GM21717 (cell line): Measurements from ENCODE around the gene ZNF771.
"Not testable (repeated sequence)": the region's sequence is repeated elsewhere in the genome, so short reads cannot be mapped to it uniquely, and the experiment has no call there.

Experiments
- ATAC-seq: cut with Tn5 transposase; IDR thresholded peaks from one replicate; pipeline ENCODE4 v1.9.1; 2021; ENCODE audit warnings: mild to moderate bottlenecking, moderate library complexity; ENCODE audit not compliant: unreplicated experiment

The ZNF771 gene

DNA sequence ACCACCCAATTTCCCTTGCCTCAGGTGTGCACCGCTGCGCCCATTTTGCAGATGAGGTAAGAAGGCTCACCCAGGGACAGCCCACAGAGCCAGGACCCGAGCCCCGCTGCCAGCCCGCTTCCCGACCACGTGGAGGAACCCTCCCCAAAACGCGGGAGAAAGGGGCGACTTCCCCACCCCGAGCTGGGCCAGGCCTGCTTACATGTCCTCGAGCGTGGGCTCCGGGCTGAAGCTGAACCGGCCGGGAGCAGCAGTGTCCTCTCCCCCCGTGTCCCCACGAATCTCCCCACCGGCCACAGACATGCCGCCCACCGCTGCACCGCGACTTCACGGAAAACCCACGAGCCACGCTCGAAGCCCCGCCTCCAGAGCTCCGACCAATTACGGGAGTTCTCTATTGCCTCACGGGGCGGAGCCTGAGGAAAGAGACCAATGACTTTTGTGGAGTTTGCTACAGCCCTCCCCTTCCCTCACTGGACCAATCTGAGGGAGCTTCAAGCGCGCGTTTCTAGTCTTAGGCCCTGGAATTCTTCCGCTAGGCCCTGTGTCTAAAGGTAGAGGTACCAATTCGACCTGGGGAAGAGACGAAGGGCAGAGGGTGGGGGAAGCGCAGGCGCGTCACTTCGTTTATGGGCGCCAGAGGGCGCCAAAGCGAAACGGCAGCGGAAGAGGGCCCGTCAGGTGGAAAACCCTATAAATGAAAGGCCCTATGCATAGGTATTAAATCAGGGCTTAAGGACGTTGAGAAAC is 22.4 kb downstream of the ZNF771 start, which contains the start of gene DCTPP1:
Gene DCTPP1, minus strand, starts transcription at position 353 of the 750 bp plus-strand sequence. Its CDS starts 50 bp downstream, at position 303.
- ATAC-seq, result peak; percentile 88

DNA sequence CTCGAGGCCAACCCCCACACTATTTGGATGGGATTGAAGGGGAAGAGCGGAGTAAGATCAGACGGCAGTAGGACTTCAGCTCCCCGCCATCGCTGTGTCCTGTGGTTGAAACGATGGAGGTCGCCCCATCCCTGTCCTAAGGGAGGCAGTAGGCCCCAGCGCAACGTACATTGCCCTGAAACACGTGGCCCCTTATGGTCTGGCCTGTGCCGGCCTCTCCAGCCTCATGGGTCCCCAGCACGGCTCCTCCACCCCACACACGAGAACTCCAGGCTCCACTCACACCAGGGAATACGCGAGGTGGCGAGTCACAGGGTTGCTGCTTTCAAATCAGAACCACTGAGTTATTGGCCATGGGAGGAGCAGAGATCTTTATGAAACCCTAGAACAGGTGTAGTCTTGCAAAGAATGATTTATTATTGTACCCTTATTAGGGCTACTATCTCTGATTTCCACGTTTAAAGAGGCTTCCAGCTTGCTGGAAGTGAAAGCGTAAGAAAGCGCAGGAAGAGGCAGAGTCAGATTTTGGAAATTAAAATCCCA is 23.1 kb downstream of the ZNF771 start:
- peak; percentile 18 for ATAC-seq

DNA sequence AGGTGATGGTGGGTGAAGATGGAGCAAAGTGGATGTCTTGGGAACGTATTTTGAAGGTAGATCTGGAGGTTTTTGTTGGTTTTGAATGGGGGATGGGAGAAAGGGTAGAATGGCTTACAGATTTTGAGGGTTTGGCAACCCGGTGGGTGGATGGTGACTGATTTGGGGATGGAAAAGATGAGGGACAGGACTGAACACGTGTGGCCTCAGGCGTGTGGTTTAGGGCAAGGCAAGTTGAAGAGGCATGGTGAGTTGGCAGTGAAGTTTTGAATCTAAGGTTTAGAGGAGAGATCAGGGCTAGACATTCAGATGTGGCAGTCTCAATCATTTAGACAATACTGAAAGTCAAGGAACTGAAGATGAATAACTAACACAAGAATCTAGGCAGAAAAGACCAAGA is 27.4 kb downstream of the ZNF771 start:
- no peak for ATAC-seq

DNA sequence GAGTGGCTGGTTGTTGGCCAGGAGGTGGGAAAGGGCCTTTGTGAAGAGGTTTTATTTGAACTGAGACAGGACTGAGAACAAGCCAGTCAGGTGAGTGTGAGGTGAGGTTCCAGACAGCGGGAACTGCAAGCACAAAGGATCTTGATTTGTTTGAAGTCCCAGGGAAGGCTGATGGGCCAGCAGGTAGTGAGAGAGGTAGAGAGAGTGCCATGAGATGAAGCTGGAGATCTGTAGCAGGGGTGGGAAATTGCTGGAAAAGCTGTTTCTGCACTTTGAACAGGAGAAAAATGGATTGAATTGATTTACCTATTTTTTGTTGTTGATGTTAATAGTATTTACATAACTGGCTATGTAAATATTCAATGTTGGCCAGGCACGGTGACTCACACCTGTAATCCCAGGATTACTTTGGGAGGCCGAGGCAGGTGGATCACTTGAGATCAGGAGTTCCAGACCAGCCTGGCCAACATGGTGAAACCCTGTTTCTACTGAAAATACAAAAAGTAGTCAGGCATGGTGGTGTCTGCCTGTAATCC is 30.2 kb downstream of the ZNF771 start:
- ATAC-seq, result no peak

DNA sequence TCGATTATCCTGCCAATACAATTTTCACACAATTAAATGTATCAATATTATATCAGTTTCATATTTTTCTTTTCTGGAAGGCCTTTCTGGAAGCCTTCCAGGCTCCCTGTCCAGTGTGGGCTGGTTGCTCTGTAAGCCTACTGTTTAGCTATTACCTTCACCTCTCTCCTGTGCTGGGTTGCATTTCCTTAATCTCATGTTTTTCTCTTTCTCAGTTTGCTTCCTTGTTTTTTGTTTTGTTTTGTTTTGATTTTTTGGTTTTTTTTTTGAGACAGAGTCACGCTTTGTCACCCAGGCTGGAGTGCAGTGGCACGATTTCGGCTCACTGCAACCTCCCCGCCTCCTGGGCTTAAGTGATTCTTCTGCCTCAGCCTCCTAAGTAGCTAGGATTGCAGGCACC is 31.4 kb downstream of the ZNF771 start:
- ATAC-seq, result no peak

DNA sequence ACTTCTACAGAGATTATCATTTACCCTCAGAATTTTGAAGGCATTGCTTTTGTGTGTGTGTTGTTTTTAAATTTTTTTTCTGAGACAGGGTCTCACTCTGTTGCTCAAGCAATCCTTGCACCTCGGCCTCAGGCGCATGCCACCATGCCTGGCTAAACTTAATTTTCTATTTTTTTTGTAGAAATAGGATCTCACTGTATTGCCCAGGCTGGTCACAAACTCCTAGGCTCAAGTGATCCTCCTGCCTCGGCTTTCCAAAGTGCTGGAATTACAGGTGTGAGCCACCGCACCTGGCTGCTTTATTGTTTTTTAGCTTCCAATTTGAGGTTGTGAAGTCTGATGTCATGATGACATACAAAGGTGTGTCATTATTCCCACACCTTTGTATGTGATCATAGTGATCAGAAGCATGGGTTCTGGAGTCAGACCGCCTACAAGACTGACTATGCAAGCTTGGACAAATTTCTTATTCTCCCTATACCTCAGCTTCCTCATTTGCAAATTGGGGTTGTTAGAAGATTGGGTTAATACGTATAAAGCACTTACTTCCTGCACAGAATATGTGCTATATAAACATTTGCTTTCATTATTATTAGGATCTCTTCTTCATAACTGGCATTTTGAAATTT is 32.4 kb downstream of the ZNF771 start:
- no peak for ATAC-seq

DNA sequence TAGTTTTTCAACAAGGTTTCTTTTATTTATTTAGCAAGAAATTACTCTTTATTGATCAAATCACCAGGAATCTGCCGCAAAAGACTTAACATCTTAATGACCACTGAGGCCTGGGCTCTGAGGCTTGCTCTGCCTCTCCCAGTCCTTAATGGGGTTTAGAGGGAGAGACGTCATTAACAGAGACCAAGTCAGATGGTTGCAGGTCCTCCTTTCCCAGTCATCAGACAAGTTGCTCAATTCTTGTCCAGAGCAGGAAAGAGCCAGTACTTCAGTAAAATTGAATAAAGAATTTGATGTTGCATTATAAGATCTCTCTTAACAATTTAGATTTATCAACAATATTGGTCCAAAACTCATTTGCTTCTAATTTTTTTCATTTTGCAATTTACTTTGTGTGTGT is 36.2 kb downstream of the ZNF771 start:
- ATAC-seq, result no peak

DNA sequence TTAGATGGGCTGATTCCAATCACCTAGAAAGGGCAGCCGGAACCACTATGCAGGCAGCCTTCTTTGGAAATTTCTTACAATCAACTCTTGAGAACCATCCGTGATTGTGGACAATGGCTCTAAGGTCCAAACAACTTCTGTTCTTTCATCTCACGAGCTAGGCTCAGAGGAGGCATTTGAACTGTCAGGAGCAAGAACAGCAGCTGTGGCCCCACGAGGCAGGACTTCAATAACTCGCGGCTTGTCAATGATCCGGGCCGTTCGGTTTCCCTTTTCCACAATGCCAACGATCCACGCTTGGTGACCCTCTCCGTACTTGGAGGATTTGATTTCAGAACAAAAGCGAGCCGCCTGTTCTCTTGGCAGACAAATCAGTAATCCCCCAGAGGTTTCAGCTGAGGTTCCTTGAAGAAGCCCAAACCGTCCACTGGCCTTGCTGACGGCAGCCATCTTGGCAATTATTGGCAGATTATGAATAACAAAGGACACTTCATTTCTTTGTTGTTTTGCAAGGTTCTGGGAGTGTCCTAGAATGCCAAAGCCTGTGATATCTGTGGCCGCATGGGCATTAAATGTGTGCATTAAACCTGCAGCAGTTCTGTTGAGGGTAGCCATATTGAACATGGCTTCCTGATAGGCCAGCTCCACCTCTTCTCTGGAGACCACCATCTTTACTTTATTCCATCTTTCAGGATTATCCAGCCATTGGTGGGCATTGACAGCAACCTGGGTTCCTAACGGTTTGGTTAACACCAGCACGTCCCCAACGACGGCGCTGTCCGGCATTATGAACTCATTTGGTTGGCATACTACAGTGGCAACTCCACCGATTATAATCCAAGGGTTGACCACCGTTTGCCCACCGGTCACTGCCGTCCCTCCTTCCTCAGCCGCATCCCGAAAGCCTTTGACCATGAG is 37.1 kb downstream of the ZNF771 start:
- no peak for ATAC-seq

DNA sequence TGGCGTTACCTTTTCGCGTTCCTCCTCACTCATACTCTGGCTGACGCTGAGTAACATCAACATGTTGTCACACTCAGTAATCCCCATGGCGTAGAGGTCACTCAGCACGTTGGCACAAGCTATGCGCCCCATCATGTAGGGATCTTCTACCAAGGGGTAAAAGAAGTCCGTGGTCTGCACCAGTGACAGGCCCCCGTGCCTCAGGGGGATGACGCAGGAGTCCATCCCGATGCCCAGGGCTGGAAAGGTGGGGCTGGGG is 37.7 kb downstream of the ZNF771 start:
- peak; percentile 22 for ATAC-seq

DNA sequence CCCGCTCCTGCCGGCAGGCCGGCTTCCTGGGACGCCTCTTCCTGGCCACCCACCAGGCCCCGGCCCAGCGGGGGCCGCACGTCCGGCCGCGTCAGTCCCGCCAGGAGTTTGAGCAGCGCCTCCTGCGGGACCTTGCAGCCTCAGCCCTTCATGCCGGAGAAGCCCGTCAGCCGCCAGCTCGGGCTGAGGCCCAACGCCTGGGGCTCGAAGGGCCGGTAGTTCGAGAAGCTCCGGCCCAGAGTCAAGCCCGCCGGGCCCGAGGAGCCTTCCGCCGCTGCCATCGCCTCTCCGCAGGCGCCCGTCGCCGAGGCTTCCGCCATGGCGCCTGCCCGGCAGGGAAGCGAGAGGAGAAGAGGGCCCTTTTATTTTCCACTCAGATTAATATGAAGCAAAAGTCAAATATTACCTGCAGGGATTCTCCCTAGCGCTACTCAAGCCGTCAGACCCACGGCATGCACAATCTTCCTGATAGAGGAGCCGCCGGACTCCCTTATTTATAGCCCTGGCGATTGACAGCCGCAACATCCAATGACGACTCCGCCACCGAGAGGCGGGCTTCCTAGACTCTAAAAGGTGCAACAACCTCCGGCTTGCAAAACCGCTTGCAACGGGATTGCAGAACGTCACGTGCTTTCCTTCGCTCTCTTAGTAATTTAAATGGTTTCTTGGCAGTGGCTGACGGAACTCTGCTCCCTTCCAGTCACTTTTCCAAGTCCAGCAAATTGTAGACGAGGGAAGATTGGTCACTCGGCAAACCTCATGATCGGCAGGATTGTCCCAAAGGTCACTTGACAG is 38.2 kb downstream of the ZNF771 start, which contains the start of gene SEPHS2:
Gene SEPHS2, minus strand, starts transcription at position 467 of the 795 bp plus-strand sequence. Its CDS starts 147 bp downstream, at position 320.
- peak; percentile 73 for ATAC-seq

DNA sequence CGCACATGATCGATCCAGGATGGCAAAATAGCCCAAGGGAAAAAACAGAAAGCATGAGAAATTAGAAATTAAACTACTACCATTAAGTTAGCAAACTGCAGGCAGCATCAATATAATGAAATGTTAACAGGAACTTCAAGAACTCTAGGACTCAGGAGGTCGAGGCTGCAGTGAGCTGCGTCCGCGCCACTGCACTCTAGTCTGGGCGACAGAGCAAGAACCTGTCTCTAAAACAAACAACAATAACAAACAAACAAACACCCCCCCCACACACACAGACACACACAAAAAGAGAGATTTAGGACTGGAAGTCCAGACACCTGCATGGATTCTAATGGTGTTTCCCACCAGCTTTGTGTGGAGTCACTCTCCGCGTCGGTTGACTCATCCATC is 38.8 kb downstream of the ZNF771 start:
- ATAC-seq, result no peak

DNA sequence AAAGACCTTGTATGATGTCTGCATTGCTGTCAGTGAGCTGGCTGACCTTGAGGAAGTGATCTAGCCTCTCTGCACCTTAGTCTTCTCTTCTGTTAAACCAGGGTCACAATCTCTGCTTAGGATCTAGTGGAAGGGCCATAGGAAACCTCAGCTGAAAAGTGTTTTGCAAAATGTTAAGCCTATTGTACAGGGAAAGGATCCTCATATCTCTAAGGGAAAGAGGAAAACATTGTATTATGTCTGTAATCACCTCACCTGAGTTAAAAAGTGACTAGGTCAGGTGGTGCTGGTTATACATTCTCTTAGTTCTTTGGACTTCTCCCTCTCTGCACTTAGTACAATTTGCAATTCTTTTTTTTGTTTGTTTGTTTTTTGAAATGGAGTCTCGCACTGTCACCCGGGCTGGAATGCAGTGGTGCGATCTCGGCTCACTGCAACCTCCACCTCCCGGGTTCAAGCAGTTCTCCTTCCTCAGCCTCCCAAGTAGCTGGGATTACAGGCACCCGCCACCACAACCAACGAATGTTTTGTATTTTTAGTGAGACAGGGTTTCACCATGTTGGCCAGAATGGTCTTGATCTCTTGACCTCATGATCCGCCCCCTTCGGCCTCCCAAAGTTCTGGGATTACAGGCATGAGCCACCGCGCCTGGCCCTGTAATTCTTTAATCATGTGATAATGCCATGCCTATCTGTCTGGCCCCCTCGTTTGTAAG is 40.3 kb downstream of the ZNF771 start:
- no peak for ATAC-seq

DNA sequence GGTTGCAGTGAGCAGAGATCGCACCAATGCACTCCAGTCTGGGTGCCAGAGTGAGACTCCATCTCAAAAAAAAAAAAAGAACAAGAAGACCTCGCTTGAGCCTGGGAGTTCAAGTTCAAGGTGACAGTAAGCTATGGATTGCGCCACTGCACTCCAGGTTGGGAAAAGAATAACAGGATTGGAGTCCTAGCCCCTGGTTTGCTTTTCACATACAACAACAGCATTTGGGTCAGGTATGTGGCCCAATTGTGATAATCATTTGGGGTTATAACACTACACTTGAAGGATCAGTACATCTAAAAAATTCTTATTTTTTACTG is 41.7 kb downstream of the ZNF771 start:
- ATAC-seq, result no peak

DNA sequence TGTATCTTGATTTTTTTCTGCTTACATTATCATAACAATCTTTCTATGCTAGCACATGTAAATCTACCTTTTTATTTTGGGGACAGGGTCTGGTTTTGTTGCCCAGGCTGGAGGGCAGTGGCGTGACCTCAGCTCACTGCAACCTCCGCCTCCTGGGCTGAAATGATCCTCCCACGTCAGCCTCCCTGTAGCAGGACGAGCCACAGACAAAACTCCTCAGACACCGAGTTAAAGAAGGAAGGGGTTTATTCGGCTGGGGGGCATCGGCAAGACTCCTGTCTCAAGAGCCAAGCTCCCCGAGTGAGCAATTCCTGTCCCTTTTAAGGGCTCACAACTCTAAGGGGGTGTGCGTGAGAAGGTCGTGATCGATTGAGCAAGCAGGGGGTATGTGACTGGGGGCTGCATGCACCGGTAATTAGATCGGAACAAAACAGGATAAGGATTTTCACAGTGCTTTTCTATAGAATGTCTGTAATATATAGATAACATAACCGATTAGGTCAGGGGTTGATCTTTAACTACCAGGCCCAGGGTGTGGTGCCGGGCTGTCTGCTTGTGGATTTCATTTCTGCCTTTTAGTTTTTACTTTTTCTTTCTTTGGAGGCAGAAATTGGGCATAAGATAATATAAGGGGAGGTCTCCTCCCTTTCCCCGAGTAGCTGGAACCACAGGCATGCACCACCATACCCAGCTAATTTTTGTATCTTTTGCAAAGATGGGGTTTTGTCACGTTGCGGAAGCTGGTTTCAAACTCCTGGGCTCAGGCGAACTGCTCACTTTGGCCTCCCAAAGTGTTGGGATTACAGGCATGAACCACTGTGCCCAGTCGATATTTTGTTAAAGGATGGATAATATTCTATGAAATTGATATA is 45.5 kb downstream of the ZNF771 start:
- not testable (repeated sequence) for ATAC-seq

DNA sequence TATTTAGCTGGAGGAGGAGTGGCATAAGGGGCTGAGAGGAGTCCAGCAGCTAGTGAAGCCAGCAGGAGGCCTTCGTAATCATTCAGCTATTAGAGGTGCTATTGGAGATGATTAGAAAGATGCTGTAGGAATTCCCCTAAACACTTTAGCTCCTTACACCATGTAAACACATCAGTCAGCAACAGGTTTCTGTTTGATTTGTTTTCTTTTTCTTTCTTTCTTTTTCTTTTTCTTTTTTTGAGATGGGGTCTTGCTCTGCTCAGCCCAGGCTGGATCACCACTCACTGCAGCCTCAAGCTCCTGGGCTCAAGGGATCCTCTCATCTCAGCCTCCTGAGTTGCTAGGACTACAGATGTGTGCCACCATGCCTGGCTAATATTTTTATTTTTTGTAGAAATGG is 48.9 kb downstream of the ZNF771 start:
- no peak for ATAC-seq

DNA sequence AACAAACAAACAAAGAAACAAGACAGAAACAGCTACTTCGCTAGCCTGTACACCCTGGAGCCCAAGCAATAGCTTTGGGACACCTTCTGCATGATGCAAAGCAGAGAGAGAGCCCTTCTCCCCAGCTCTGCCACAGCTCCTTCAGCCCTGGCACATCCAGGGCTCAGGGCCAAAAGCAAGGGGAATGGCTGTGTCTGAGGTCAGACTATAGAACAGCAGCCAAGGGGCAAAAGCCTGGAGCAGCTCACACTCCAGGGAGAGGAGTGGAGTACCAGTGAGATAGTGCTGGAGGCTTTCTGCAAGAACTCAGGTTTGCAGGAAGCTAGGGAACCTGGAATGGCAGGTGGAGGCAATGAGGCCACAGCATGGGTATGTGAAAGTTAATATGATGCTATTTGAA is 49.9 kb downstream of the ZNF771 start:
- no peak for ATAC-seq

DNA sequence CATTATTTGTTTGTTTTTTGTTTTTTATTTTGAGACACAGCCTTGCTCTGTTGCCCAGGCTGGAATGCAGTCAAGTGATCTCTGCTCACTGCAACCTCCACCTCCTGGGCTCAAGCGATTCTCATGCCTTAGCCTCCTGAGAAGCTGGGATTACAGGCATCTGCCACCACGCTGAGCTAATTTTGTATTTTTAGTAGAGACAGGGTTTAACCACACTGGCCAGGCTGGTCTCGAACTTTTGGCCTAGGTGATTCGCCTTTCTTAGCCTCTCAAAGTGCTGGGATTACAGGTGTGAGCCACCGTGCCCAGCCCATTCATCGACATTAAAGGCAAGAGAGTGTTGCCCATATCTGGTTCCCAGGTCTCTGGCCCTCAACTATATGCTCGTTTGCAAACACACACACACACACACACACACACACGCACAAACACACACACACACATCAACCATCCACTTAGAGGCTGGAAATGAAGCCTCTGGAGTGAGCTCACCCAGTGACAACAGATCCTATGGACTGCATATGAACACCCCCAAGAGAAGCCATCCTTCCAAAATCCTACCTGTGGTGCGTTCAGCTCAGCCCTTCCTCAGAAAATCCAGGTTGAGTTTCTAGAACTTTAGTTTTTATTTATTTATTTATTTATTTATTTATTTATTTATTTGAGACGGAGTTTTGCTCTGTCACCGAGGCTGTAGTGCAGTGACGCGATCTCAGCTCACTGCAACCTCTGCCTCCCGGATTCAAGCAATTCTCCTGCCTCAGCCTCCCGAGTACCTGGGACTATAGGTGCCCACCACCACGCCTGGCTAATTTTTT is 50.5 kb downstream of the ZNF771 start:
- no peak for ATAC-seq
